ENCODE data around the gene B3GALT4. TPM values are rescaled to one million over a fixed set of nuclear protein-coding genes. Genes with fewer than 3 reads are reported as not detected.

Gene B3GALT4
- total and polyA plus RNA-seq, 2 donors (not counting 1 experiment from before 2014, with no cell fraction given): 10.2 to 44.1 TPM

GRCh38 chr6:33241968-33242367 is 35.0 kb upstream of the B3GALT4 start:
- no peaks in the 10 kb centered on the region for H3K9me3 Mint-ChIP-seq (ENCODE audit: insufficient read depth)
- H3K4me3 Mint-ChIP-seq: no peak overlapping the region
- H3K27me3 ChIP-seq (replicated peaks in 1 of 4; ENCODE audit: control extremely low read depth in 1 of 4, control insufficient read depth in 3 of 4, insufficient read depth in 4 of 4, low read length in 3 of 4): peaks cover 0 to 8% (median 0%) of the 10 kb centered on the region in 4 experiments
- no peaks in the 10 kb centered on the region for H3K79me2 ChIP-seq (ENCODE audit: control insufficient read depth, insufficient read depth, low read length)
- H3K27ac ChIP-seq (ENCODE audit: low read length in 2 of 2): no peak overlapping the region
- H2AFZ ChIP-seq (ENCODE audit: insufficient read depth, low read depth, low read length, poor library complexity, severe bottlenecking): no peak overlapping the region
- ATAC-seq (ENCODE audit: low read depth) (no peak), DNase-seq (no peak)
- TF ChIP-seq, protein P1, sequence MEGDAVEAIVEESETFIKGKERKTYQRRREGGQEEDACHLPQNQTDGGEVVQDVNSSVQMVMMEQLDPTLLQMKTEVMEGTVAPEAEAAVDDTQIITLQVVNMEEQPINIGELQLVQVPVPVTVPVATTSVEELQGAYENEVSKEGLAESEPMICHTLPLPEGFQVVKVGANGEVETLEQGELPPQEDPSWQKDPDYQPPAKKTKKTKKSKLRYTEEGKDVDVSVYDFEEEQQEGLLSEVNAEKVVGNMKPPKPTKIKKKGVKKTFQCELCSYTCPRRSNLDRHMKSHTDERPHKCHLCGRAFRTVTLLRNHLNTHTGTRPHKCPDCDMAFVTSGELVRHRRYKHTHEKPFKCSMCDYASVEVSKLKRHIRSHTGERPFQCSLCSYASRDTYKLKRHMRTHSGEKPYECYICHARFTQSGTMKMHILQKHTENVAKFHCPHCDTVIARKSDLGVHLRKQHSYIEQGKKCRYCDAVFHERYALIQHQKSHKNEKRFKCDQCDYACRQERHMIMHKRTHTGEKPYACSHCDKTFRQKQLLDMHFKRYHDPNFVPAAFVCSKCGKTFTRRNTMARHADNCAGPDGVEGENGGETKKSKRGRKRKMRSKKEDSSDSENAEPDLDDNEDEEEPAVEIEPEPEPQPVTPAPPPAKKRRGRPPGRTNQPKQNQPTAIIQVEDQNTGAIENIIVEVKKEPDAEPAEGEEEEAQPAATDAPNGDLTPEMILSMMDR (IDR thresholded peaks at IDR 0.05): no peak
- no peak for TF ChIP-seq EZH2 (IDR thresholded peaks at IDR 0.05; ENCODE audit: borderline replicate concordance, insufficient read depth, low read depth, low read length, poor library complexity, severe bottlenecking)
- ChIA-PET POLR2A (no interaction called here), CTCF (no interaction called here)
- H3K9ac ChIP-seq (ENCODE audit: low read length): no peak overlapping the region
- no peaks in the 10 kb centered on the region for H3K36me3 ChIP-seq (replicated peaks in 1 of 2; ENCODE audit: control extremely low read depth in 1 of 2, control insufficient read depth in 1 of 2, extremely low read depth in 1 of 2, insufficient read depth in 2 of 2, low read length in 1 of 2)
- no peak overlapping the region for H3K27ac Mint-ChIP-seq
- no peaks in the 10 kb centered on the region for H3K4me1 ChIP-seq (ENCODE audit: control insufficient read depth in 2 of 2, insufficient read depth in 2 of 2, low read length in 2 of 2)
- H3K4me3 ChIP-seq (ENCODE audit: control extremely low read depth in 1 of 5, extremely low read depth in 1 of 5, insufficient read depth in 1 of 5, low read depth in 2 of 5, low read length in 4 of 5): no peak overlapping the region
- intact Hi-C loops (cut with micrococcal nuclease): loop anchor here (10.0 kb wide), 1 partner anchor 347 kb away; no protein-coding TSS in a partner anchor
- H3K9me3 ChIP-seq (ENCODE audit: control extremely low read depth in 1 of 3, control insufficient read depth in 2 of 3, insufficient read depth in 1 of 3, low read length in 2 of 3): no peaks in the 10 kb centered on the region
- no peaks in the 10 kb centered on the region for H4K20me1 ChIP-seq (ENCODE audit: control insufficient read depth, insufficient read depth, low read length, poor library complexity, severe bottlenecking)
- H3K4me2 ChIP-seq (replicated peaks; ENCODE audit: low read depth, low read length, poor library complexity, severe bottlenecking): no peak overlapping the region
- H3K27me3 Mint-ChIP-seq: peaks cover 34% of the 10 kb centered on the region
- peaks cover 3% of the 10 kb centered on the region for H3K4me1 Mint-ChIP-seq
- WGBS (ENCODE audit: insufficient coverage): no CpG with 5 or more reads among the region's 3 CpGs

GRCh38 chr6:33243476-33243875 is 33.4 kb upstream of the B3GALT4 start:
- H3K4me2 ChIP-seq (replicated peaks; ENCODE audit: low read depth, low read length, poor library complexity, severe bottlenecking): no peak overlapping the region
- H3K4me1 Mint-ChIP-seq: peaks cover 9% of the 10 kb centered on the region
- POLR2A ChIA-PET: interaction anchor here (0.7 kb wide), 1 partner anchor 270 kb away, joined by 7 read pairs; no protein-coding TSS in a partner anchor
- no peaks in the 10 kb centered on the region for H3K36me3 ChIP-seq (replicated peaks in 1 of 2; ENCODE audit: control extremely low read depth in 1 of 2, control insufficient read depth in 1 of 2, extremely low read depth in 1 of 2, insufficient read depth in 2 of 2, low read length in 1 of 2)
- no peaks in the 10 kb centered on the region for H3K9me3 ChIP-seq (ENCODE audit: control extremely low read depth in 1 of 3, control insufficient read depth in 2 of 3, insufficient read depth in 1 of 3, low read length in 2 of 3)
- ATAC-seq (ENCODE audit: low read depth) (no peak), DNase-seq (no peak)
- H3K27me3 ChIP-seq (replicated peaks in 1 of 4; ENCODE audit: control extremely low read depth in 1 of 4, control insufficient read depth in 3 of 4, insufficient read depth in 4 of 4, low read length in 3 of 4): peaks cover 0 to 8% (median 0%) of the 10 kb centered on the region in 4 experiments
- no CpG with 5 or more reads among the region's 1 CpG for WGBS (ENCODE audit: insufficient coverage)
- peaks cover 30% of the 10 kb centered on the region for H3K27me3 Mint-ChIP-seq
- H3K4me3 ChIP-seq (ENCODE audit: control extremely low read depth in 1 of 5, extremely low read depth in 1 of 5, insufficient read depth in 1 of 5, low read depth in 2 of 5, low read length in 4 of 5): no peak overlapping the region
- H3K4me3 Mint-ChIP-seq: no peak overlapping the region
- H3K9me3 Mint-ChIP-seq (ENCODE audit: insufficient read depth): no peaks in the 10 kb centered on the region
- no peak overlapping the region for H2AFZ ChIP-seq (ENCODE audit: insufficient read depth, low read depth, low read length, poor library complexity, severe bottlenecking)
- H4K20me1 ChIP-seq (ENCODE audit: control insufficient read depth, insufficient read depth, low read length, poor library complexity, severe bottlenecking): no peaks in the 10 kb centered on the region
- no peak overlapping the region for H3K9ac ChIP-seq (ENCODE audit: low read length)
- no peak for TF ChIP-seq EZH2 (IDR thresholded peaks at IDR 0.05; ENCODE audit: borderline replicate concordance, insufficient read depth, low read depth, low read length, poor library complexity, severe bottlenecking)
- TF ChIP-seq, protein P1 (IDR thresholded peaks at IDR 0.05): no peak
- intact Hi-C loops (cut with micrococcal nuclease): loop anchor here (10.0 kb wide), 1 partner anchor 349 kb away; no protein-coding TSS in a partner anchor
- CTCF ChIA-PET: no interaction called here
- H3K27ac ChIP-seq (ENCODE audit: low read length in 2 of 2): no peak overlapping the region
- H3K4me1 ChIP-seq (ENCODE audit: control insufficient read depth in 2 of 2, insufficient read depth in 2 of 2, low read length in 2 of 2): peaks cover 4 to 6% of the 10 kb centered on the region in 2 donors
- no peaks in the 10 kb centered on the region for H3K79me2 ChIP-seq (ENCODE audit: control insufficient read depth, insufficient read depth, low read length)
- no peak overlapping the region for H3K27ac Mint-ChIP-seq

Measured in B cell (primary cell).